ENCODE measurements around the gene AUTS2. TPM values are rescaled to one million over a fixed set of nuclear protein-coding genes. Genes with fewer than 3 reads are reported as not detected.

Gene AUTS2
- total RNA-seq, 1 donor from 2014 or later: 10.3 TPM

GRCh38 chr7:70384024-70384423, 785.7 kb downstream of the AUTS2 start:
- intact Hi-C loops (cut with DNase I): no loop called here

DNA sequence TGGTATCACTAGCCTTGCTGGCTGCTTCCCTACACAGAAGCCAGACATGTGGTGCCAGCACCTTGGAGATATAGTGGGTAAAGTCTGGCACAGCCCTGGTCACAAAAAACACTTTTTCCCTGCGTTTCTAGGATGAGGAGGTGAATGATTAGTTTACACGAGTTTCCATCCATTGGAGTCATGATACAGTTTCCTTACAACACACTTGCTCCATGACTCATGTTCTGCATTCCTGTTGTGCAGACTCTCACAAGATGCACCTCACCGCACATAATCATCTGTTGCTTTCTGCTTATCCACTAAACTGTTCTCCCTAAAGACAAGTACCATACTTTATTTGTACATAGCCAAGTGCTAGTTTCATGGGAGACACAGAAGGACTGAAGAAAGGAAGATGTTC, 786.6 kb downstream of the AUTS2 start:
- intact Hi-C loops (cut with DNase I): no loop called here
- DNase-seq (ENCODE audit: low spot score): no peak

More at GRCh38 chr7:70384024-70384423, 785.7 kb downstream of the AUTS2 start:
- DNase-seq (ENCODE audit: low spot score): no peak

DNA sequence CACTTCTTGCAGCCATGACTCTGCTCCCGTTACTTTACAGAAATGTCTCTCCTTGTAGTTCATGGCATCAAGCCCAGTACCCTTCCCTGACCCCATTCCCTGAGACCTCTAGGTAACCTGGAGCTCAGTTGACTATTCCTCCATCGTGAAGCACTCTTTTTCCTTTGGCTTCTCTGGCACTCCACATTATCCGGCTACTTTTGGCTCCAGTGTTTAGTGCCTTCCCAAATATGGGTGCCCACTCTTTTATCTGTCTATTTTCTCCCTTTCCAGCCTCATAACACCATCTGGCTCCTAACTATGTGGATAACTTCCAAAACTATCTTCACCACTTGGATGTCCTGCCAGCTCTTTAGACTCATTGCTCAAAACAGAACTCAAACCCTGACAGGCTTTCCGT, 788.9 kb downstream of the AUTS2 start:
- intact Hi-C loops (cut with DNase I): no loop called here

GRCh38 chr7:70389531-70390151, 791.4 kb downstream of the AUTS2 start:
- intact Hi-C loops (cut with DNase I): loop anchor here (10.0 kb wide), 1 partner anchor 305 kb away; no protein-coding TSS in a partner anchor
- no peak for DNase-seq (ENCODE audit: low spot score)

More for the DNA sequence above, 788.9 kb downstream of the AUTS2 start:
- DNase-seq (ENCODE audit: low spot score): no peak

DNA sequence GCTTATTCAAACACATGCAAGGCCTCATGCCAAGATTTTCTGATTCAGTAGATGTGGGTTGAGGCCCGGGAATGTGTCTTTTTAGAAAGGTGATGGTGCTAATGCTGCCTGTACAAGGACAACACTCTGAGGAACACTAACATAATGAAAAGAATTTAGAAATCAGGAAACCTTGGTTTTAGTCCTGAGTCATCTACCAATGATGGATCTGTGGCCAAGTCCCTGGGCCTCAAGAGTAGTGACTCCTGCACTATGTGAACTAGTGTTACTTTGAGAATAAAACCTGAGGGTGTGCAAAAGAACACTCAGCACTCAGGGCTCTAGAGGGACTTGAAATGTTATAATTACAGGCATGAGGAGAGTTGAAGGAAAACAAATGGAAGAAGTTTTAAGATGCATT, 792.0 kb downstream of the AUTS2 start:
- intact Hi-C loops (cut with DNase I): loop anchor here (10.0 kb wide), 1 partner anchor 305 kb away; no protein-coding TSS in a partner anchor
- DNase-seq (ENCODE audit: low spot score): no peak

- DNase-seq (ENCODE audit: low spot score): no peak
- intact Hi-C loops (cut with DNase I): loop anchor here (10.0 kb wide), 1 partner anchor 302 kb away; no protein-coding TSS in a partner anchor
Observed at GRCh38 chr7:70392256-70392876, 794.1 kb downstream of the AUTS2 start.

DNA sequence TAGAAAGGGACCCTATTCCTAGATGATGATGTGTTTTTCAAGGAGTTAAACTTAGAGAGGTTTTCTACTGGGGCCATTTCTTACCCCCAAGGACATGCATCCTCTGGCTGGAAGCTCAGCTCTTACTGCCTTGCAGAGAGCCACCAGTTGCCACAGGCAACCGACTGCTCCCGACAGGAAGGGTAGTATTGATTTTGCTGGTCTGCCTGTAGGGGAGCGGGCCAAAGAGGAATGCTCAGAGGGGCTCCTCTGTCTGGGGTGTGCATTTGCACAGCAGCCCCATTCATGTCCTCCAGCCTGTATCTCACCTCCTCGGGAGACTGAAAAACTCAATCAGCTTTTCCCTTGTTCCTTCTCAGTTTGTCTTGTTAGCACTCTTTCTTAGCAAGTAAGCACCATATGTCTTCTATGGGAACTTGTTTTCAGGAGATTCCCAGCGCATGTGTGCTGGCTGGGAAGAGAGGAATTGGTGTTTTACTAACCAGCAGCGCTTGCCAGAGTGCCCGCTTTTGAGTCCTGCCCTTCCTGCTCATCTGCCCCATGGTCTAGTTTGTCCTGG, 794.7 kb downstream of the AUTS2 start:
- no peak for DNase-seq (ENCODE audit: low spot score)
- intact Hi-C loops (cut with DNase I): loop anchor here (10.0 kb wide), 1 partner anchor 302 kb away; no protein-coding TSS in a partner anchor

DNA sequence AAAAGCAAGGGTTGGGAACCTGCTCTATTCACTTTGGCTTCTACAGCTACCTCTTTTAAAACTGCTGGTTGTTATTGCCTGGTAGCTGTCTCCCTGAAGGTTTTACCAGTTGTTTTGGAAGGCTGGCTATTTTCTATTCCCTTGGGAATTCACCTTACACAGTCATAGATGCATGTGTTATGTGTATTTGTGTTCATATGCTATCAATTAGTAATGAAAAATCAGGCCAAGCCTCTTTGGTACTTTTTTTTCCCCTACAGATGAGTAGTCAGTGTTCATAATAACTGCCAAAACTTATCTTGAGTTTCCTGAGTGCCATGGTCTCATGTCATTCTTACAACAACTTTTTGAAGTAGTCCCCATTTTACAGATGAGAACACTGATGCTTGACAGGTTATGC, 795.7 kb downstream of the AUTS2 start:
- DNase-seq (ENCODE audit: low spot score): no peak
- intact Hi-C loops (cut with DNase I): loop anchor here (10.0 kb wide), 1 partner anchor 301 kb away; no protein-coding TSS in a partner anchor

GRCh38 chr7:70400829-70401380, 802.6 kb downstream of the AUTS2 start:
- intact Hi-C loops (cut with DNase I): no loop called here
- DNase-seq (ENCODE audit: low spot score): no peak

DNA sequence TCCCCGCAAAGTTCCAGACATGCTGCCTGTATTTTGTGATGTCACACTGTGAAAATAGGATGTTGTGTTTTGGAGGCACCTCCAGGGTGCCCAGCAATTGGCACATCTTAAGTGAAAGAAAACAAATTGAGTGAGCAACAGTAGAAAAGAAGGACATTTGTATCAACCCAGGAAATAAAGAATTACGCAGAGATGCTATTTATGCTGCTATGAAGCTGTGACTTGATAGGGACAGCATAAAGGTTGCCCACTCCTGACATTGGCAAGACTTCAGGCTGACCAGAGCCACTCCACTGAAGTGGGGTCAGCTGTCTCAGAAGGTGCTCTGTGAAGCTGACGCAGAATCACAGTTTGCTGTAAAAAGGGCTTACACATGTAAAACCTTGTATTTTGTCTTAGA, 803.8 kb downstream of the AUTS2 start:
- no peak for DNase-seq (ENCODE audit: low spot score)
- intact Hi-C loops (cut with DNase I): no loop called here

DNA sequence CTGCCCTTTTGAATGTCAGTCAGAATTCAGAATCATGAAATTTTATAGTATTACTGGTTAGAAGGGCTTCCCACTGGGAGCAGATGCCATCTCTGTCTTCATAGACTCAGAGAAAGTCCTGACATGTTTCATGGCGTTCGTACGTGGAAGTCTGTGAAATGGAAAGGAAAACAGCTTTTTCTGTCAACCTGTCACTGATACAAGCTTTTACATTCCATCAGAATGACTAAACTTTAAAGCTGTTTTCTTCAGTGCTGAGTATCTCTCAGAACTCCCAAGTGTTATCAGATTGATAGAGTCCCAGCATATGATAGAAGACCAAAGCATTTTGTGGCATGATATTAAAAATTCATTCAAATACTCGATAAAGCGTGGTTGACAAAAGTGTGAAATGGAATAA, 807.0 kb downstream of the AUTS2 start:
- no peak for DNase-seq (ENCODE audit: low spot score)
- intact Hi-C loops (cut with DNase I): no loop called here

DNA sequence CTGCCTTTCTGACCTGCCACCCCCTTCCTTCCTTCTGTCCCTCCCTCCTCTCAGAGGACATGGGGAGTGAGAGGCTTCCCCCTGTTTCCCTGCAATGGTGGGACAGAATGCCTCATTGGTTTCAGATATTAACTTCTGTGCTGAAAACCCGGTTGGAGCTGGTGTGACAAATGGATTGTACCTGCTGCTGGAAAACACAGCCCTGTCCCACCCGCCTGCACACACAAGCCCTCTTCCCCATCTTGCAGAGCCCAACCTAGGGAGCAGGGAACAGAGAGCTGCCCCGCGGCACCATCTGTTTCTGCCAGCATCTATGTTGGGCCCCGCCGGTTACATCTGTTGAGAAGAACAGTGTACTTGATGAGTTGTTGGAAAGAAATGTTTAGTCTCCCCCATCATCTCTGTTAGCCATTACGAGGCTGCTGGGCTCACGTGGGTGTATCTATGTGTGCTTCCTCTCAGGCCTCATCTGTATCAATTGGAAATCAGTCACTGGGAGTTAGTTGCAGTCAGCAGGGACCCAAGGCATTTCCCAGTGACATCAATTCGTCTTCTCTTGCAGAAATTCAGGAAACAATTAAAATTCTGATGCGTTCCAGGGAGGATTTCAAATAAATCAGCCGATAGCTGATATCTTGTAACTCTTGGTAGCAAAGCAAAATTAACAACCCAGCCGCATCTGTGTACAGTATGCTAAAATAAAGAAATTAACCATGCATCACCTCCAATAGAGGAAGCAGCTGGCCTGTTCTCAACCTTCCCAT, 808.1 kb downstream of the AUTS2 start:
- intact Hi-C loops (cut with DNase I): no loop called here
- no peak for DNase-seq (ENCODE audit: low spot score)

GRCh38 chr7:70406950-70407209, 808.6 kb downstream of the AUTS2 start:
- intact Hi-C loops (cut with DNase I): no loop called here

GRCh38 chr7:70408477-70408876, 810.2 kb downstream of the AUTS2 start:
- intact Hi-C loops (cut with DNase I): no loop called here
- DNase-seq (ENCODE audit: low spot score): no peak

More at GRCh38 chr7:70406950-70407209, 808.6 kb downstream of the AUTS2 start:
- no peak for DNase-seq (ENCODE audit: low spot score)

DNA sequence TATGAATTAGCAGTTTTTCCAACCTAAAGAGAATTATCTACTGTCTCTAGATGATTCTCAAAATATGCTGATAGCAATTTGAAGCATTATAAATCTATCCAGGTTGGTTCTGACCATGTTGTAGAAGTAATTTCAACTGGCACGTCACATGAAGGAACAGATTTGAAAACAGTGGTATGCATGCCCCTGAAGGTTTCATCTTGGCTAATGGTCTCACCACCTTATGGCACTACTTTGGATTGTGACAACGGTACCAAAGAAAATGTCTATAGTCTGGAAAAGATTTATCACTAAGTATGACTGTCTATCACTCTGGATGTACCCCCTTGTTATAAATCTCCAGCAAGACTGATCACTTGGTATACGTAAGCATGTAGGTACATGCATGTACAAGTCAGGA, 810.6 kb downstream of the AUTS2 start:
- intact Hi-C loops (cut with DNase I): no loop called here
- DNase-seq (ENCODE audit: low spot score): no peak

DNA sequence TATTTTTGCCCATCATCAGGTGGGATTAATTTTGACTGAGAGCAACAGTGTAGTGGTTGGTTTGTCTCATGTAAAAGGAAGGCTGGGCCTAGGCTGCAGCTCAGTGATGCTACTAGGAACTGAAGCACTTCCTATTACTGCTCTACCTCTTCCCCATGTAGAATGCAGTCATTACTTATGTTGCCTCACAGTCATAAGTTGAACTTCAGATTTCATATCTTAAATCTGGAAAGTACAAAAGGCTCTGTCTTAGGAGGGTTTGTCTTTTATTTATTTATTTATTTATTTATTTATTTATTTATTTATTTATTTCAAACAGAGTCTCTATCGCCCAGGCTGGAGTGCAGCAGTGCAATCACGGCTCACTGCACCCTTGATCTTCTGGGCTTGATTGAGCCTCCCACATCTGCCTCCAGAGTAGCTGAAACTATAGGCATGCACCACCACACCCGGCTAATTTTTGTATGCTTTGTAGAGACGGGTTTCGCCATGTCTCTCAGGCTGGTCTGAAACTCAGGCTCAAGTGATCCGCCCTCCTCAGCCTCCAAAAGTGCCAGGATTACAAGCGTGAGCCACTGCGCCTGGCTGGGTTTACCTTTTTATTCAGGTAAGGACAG, 812.0 kb downstream of the AUTS2 start:
- intact Hi-C loops (cut with DNase I): no loop called here
- no peak for DNase-seq (ENCODE audit: low spot score)

DNA sequence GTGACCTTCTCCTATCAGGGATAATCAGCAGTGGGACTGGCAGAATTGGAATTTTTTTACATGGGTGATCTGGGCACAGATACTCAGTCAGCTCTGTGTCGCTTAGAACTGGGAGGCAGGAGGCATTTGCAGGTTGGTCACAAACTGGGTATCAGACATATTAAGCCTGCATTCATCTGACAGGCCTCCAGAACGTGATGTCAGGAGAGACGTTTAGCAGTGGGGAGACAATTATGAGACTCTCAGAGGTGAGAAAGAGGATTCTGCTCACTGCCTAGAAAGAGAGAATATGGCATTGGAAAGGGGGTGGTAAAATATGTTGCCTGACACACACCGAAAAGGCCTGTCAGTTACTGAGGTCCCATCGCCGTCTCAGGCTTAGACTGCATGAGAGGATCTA, 816.1 kb downstream of the AUTS2 start:
- intact Hi-C loops (cut with DNase I): no loop called here
- DNase-seq (ENCODE audit: low spot score): no peak

DNA sequence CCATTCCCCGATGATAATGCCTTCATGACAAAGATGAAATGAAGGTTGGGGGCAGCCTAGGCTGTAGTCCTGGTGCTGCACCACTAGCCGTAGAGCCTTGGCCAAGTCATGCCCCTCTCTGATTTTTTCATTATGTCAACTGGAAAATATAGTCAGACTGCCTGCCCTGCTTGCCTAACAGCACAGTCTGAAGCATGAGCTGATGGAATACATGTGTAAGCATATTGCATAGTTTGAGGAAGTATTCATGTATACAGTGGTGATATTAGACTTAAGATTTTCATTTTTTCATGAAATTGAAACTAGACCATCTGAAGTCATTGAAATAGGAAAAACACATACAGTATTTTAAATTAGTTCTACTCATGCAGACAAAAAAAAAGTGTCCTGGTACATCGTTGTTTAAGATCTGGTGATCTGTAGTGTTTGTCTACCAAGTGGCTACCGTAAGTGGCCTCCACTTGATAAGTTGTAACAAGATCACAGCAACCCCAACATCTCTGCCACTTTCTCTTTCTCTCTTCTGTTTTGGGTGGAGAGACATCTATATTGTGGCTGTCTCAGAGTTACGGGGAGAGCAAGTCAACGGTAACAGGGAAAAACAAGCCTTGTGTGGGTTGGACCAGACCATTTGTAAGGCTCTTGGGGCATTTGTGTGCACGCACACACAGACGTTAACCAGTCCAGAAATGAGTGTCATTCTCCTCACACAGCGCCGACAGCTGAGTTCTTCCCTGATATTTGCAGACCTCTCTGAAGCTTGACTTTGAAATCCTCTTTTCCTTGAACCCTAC, 817.1 kb downstream of the AUTS2 start:
- DNase-seq (ENCODE audit: low spot score): no peak
- intact Hi-C loops (cut with DNase I): no loop called here

Data from cardiac septum (tissue), 1 donor.